ENCODE data around the gene SMIM5.

SMIM5 gene

GRCh38 chr17:75646638-75646992 lies 13.4 kb downstream of the SMIM5 start:
- Histone ChIP-seq H3K4me1 (peaks cover 37% of the 10 kb centered on the region), H2AFZ (no peak overlapping the region), H3K36me3 (ENCODE audit: control insufficient read depth, insufficient read depth, low read length) (no peaks in the 10 kb centered on the region), H3K79me2 (peaks cover 13% of the 10 kb centered on the region), H3K9ac (no peak overlapping the region), H3K4me2 (ENCODE audit: low read length) (no peak overlapping the region), H3K4me3 (ENCODE audit: low read depth, low read length) (no peak overlapping the region), H3K9me3 (ENCODE audit: control insufficient read depth, low read length) (no peaks in the 10 kb centered on the region), H3K27ac (peak overlapping the region; percentile 88), H3K27me3 (ENCODE audit: control insufficient read depth, insufficient read depth, low read length) (no peaks in the 10 kb centered on the region)
- no peak for TF ChIP-seq CTCF (IDR thresholded peaks at IDR 0.05)

GRCh38 chr17:75647061-75647460 lies 13.8 kb downstream of the SMIM5 start:
- Histone ChIP-seq H3K9me3 (ENCODE audit: control insufficient read depth, low read length) (no peaks in the 10 kb centered on the region), H3K79me2 (peaks cover 13% of the 10 kb centered on the region), H3K4me2 (ENCODE audit: low read length) (no peak overlapping the region), H3K4me1 (peaks cover 32% of the 10 kb centered on the region), H3K27me3 (ENCODE audit: control insufficient read depth, insufficient read depth, low read length) (no peaks in the 10 kb centered on the region), H2AFZ (no peak overlapping the region), H3K36me3 (ENCODE audit: control insufficient read depth, insufficient read depth, low read length) (no peaks in the 10 kb centered on the region), H3K4me3 (ENCODE audit: low read depth, low read length) (no peak overlapping the region), H3K27ac (no peak overlapping the region), H3K9ac (no peak overlapping the region)
- no peak for TF ChIP-seq CTCF (IDR thresholded peaks at IDR 0.05)

GRCh38 chr17:75647921-75648320 lies 14.7 kb downstream of the SMIM5 start:
- Histone ChIP-seq H3K4me2 (ENCODE audit: low read length) (no peak overlapping the region), H3K4me3 (ENCODE audit: low read depth, low read length) (no peak overlapping the region), H3K4me1 (peaks cover 24% of the 10 kb centered on the region), H3K9ac (no peak overlapping the region), H3K9me3 (ENCODE audit: control insufficient read depth, low read length) (no peaks in the 10 kb centered on the region), H3K27ac (no peak overlapping the region), H3K27me3 (ENCODE audit: control insufficient read depth, insufficient read depth, low read length) (no peaks in the 10 kb centered on the region), H2AFZ (no peak overlapping the region), H3K79me2 (peaks cover 19% of the 10 kb centered on the region), H3K36me3 (ENCODE audit: control insufficient read depth, insufficient read depth, low read length) (no peaks in the 10 kb centered on the region)
- TF ChIP-seq CTCF (IDR thresholded peaks at IDR 0.05), result no peak

GRCh38 chr17:75649687-75650086 lies 16.5 kb downstream of the SMIM5 start:
- Histone ChIP-seq H3K4me1 (peaks cover 17% of the 10 kb centered on the region), H3K9me3 (ENCODE audit: control insufficient read depth, low read length) (no peaks in the 10 kb centered on the region), H3K4me2 (ENCODE audit: low read length) (no peak overlapping the region), H3K9ac (no peak overlapping the region), H2AFZ (no peak overlapping the region), H3K36me3 (ENCODE audit: control insufficient read depth, insufficient read depth, low read length) (no peaks in the 10 kb centered on the region), H3K27me3 (ENCODE audit: control insufficient read depth, insufficient read depth, low read length) (no peaks in the 10 kb centered on the region), H3K4me3 (ENCODE audit: low read depth, low read length) (no peak overlapping the region), H3K79me2 (peaks cover 23% of the 10 kb centered on the region), H3K27ac (no peak overlapping the region)
- TF ChIP-seq CTCF (IDR thresholded peaks at IDR 0.05), result no peak

GRCh38 chr17:75650874-75651273 lies 17.6 kb downstream of the SMIM5 start:
- H3K4me1 ChIP-seq, result peaks cover 6% of the 10 kb centered on the region
- TF ChIP-seq CTCF (IDR thresholded peaks at IDR 0.05), result no peak
- no peak overlapping the region for H3K27ac ChIP-seq
- no peaks in the 10 kb centered on the region for H3K27me3 ChIP-seq (ENCODE audit: control insufficient read depth, insufficient read depth, low read length)
- H3K9ac ChIP-seq, result no peak overlapping the region
- no peak overlapping the region for H2AFZ ChIP-seq
- H3K36me3 ChIP-seq (ENCODE audit: control insufficient read depth, insufficient read depth, low read length), result no peaks in the 10 kb centered on the region
- H3K4me3 ChIP-seq (ENCODE audit: low read depth, low read length), result no peak overlapping the region
- H3K79me2 ChIP-seq, result peaks cover 23% of the 10 kb centered on the region
- H3K9me3 ChIP-seq (ENCODE audit: control insufficient read depth, low read length), result no peaks in the 10 kb centered on the region
- H3K4me2 ChIP-seq (ENCODE audit: low read length), result no peak overlapping the region

Data from parathyroid adenoma (tissue), 2 donors.